Muscle of back (tissue), 11 donors: Measurements from ENCODE around the gene ATP10A. TPM values are rescaled to one million over a fixed set of nuclear protein-coding genes. Genes with fewer than 3 reads are reported as not detected.

Experiments used
- DNase-seq, 3 donors: peaks; one replicate each; pipeline versions ENCODE4 v3.0.0 to v3.0.0-alpha.2; 2013
- polyA plus RNA-seq, 10 donors: library from polyadenylated mRNA; unstranded; fragments of 120-200 nt; gene quantifications; one replicate each; pipeline ENCODE4 v1.2.1, GENCODE V29; 2013; ENCODE audit not compliant: insufficient read length in 10 of 10

Gene ATP10A
- polyA plus RNA-seq, 10 donors, result 2.3 to 4.1 (median 2.8) TPM

- no peak for DNase-seq
Measured at GRCh38 chr15:25797035-25797434, 66.1 kb downstream of the ATP10A start.

GRCh38 chr15:25796395-25796794, 66.7 kb downstream of the ATP10A start:
- DNase-seq, result no peak

- DNase-seq, result no peak
Measured at GRCh38 chr15:25795712-25796111, 67.4 kb downstream of the ATP10A start.

- no peak for DNase-seq
Measured at GRCh38 chr15:25795061-25795460, 68.1 kb downstream of the ATP10A start.

- peak in 1 of 3 donors; percentile 40 for DNase-seq
Measured at GRCh38 chr15:25793354-25794050, 69.6 kb downstream of the ATP10A start.

GRCh38 chr15:25792128-25792527, 71.0 kb downstream of the ATP10A start:
- no peak for DNase-seq

- peak; percentile 84 to 93 (median 89) for DNase-seq
Measured at GRCh38 chr15:25790000-25790660, 73.0 kb downstream of the ATP10A start.

GRCh38 chr15:25789616-25789999, 73.5 kb downstream of the ATP10A start:
- DNase-seq, result no peak

GRCh38 chr15:25789211-25789610, 73.9 kb downstream of the ATP10A start:
- DNase-seq, result peak; percentile 34 to 78 (median 63)

GRCh38 chr15:25787855-25788520, 75.1 kb downstream of the ATP10A start:
- DNase-seq, result peak in 1 of 3 donors; percentile 31

- DNase-seq, result no peak
Measured at GRCh38 chr15:25787381-25787780, 75.7 kb downstream of the ATP10A start.

GRCh38 chr15:25786040-25786439, 77.1 kb downstream of the ATP10A start:
- no peak for DNase-seq

GRCh38 chr15:25785641-25786025, 77.5 kb downstream of the ATP10A start:
- no peak for DNase-seq

- peak in 1 of 3 donors; percentile 91 for DNase-seq
Measured at GRCh38 chr15:25784876-25785640, 78.1 kb downstream of the ATP10A start.

- DNase-seq, result peak in 1 of 3 donors; percentile 26
Measured at GRCh38 chr15:25783607-25784540, 79.3 kb downstream of the ATP10A start.

GRCh38 chr15:25783134-25783533, 80.0 kb downstream of the ATP10A start:
- no peak for DNase-seq

GRCh38 chr15:25780479-25781255, 82.5 kb downstream of the ATP10A start:
- no peak for DNase-seq

- DNase-seq, result no peak
Measured at GRCh38 chr15:25778161-25778560, 85.0 kb downstream of the ATP10A start.

- no peak for DNase-seq
Measured at GRCh38 chr15:25777037-25777436, 86.1 kb downstream of the ATP10A start.
